ENCODE measurements around the gene NAP1L5.

Gene NAP1L5

GRCh38 chr4:88697588-88698329 is at the start of gene NAP1L5:
NAP1L5 (minus strand) TSS chr4:88697829; CDS start chr4:88697754, 75 bp downstream.
- peak; percentile 46 to 49 for DNase-seq

GRCh38 chr4:88747351-88747750 is 49.7 kb upstream of the NAP1L5 start:
- no peak for DNase-seq

- DNase-seq = no peak
Observed at GRCh38 chr4:88746206-88746605, 48.6 kb upstream of the NAP1L5 start.

- no peak for DNase-seq
Observed at GRCh38 chr4:88745581-88746163, 48.0 kb upstream of the NAP1L5 start.

GRCh38 chr4:88745175-88745574 is 47.5 kb upstream of the NAP1L5 start:
- DNase-seq = no peak

- DNase-seq = no peak
Observed at GRCh38 chr4:88744609-88745008, 47.0 kb upstream of the NAP1L5 start.

GRCh38 chr4:88743696-88744095 is 46.1 kb upstream of the NAP1L5 start:
- DNase-seq = no peak

GRCh38 chr4:88742561-88742960 is 44.9 kb upstream of the NAP1L5 start:
- no peak for DNase-seq

GRCh38 chr4:88738180-88738579 is 40.6 kb upstream of the NAP1L5 start:
- no peak for DNase-seq

- peak in 1 of 2 donors; percentile 14 for DNase-seq
Observed at GRCh38 chr4:88737307-88737941, 39.8 kb upstream of the NAP1L5 start.

- no peak for DNase-seq
Observed at GRCh38 chr4:88736264-88736663, 38.6 kb upstream of the NAP1L5 start.

GRCh38 chr4:88735564-88735963 is 37.9 kb upstream of the NAP1L5 start:
- DNase-seq = no peak

- no peak for DNase-seq
Observed at GRCh38 chr4:88734403-88734949, 36.8 kb upstream of the NAP1L5 start.

- no peak for DNase-seq
Observed at GRCh38 chr4:88732714-88733368, 35.2 kb upstream of the NAP1L5 start.

GRCh38 chr4:88731381-88731780 is 33.8 kb upstream of the NAP1L5 start:
- no peak for DNase-seq

- no peak for DNase-seq
Observed at GRCh38 chr4:88730811-88731210, 33.2 kb upstream of the NAP1L5 start.

GRCh38 chr4:88729146-88729760 is 31.6 kb upstream of the NAP1L5 start:
- DNase-seq = no peak

GRCh38 chr4:88728146-88728545 is 30.5 kb upstream of the NAP1L5 start:
- DNase-seq = no peak

- no peak for DNase-seq
Observed at GRCh38 chr4:88725986-88726385, 28.4 kb upstream of the NAP1L5 start.

GRCh38 chr4:88725143-88725542 is 27.5 kb upstream of the NAP1L5 start:
- DNase-seq = no peak

GRCh38 chr4:88724406-88724805 is 26.8 kb upstream of the NAP1L5 start:
- no peak for DNase-seq

- no peak for DNase-seq
Observed at GRCh38 chr4:88722828-88723227, 25.2 kb upstream of the NAP1L5 start.

GRCh38 chr4:88722276-88722780 is 24.7 kb upstream of the NAP1L5 start:
- DNase-seq = no peak
